H1 (cell line): ENCODE results near the gene AHRR. TPM values are rescaled to one million over a fixed set of nuclear protein-coding genes. Genes with fewer than 3 reads are reported as not detected.

ENCODE experiments used
- ASH2L ChIP-seq: fragments of 200-600, 300-600 bp; sonication (generic); IDR thresholded peaks from one replicate; pipeline ENCODE4 v1.7.1; 2017; ENCODE audit warnings: low read length
- CBX5 ChIP-seq: fragments of 300-800, 300-1000 bp; sonication (generic); IDR thresholded peaks from 2 replicates; pipeline ENCODE4 v1.7.1; 2016; ENCODE audit warnings: antibody characterized with exemption, low read length, low read depth
- EGR1 ChIP-seq: IDR thresholded peaks from 2 replicates; pipeline ENCODE4 v1.6.1; 2011; ENCODE audit warnings: low read depth, low read length, borderline replicate concordance
- RBBP5 ChIP-seq: IDR thresholded peaks from 2 replicates; pipeline ENCODE4 v1.7.1; 2012; ENCODE audit warnings: low read depth, mild to moderate bottlenecking, inconsistent platforms, low read length, moderate library complexity, borderline replicate concordance
- SIRT6 ChIP-seq: IDR thresholded peaks from one replicate; pipeline ENCODE4 v1.7.1; 2012; ENCODE audit warnings: low read length, inconsistent platforms
- TEAD4 ChIP-seq: IDR thresholded peaks from 2 replicates; pipeline ENCODE4 v1.6.1; 2012; ENCODE audit warnings: low read depth, low read length, inconsistent platforms, mixed read lengths
- ZNF274 ChIP-seq: IDR thresholded peaks from 2 replicates; pipeline ENCODE4 v1.7.0; 2012; ENCODE audit warnings: low read length, borderline replicate concordance; ENCODE audit errors: extremely low read depth
- polyA plus RNA-seq, 7 experiments: library from polyadenylated mRNA; depleted of rRNA in 3 of 7; stranded (reverse) in 5 of 7; unstranded in 2 of 7; fragments of >200 nt in 5 of 7; fragments of 200-250 nt in 2 of 7; gene quantifications; 1 replicate in 5 of 7; 2 replicates in 1 of 7; 4 replicates in 1 of 7; pipeline versions ENCODE4 v1.2.1 to v1.2.3, GENCODE V29; 2011 to 2013; ENCODE audit warnings: missing spikeins in 2 of 7, mixed read lengths in 2 of 7
- total RNA-seq: library from RNA; stranded (reverse); fragmentation: NEBNext Ultra II Directional; extraction: Animal tissue kit (Norgen Biotek cat#: 25700); gene quantifications from 2 replicates; pipeline ENCODE4 v1.2.1, GENCODE V29; 2021
- TF ChIP-seq, protein P1 (sequence below): IDR thresholded peaks from 2 replicates; pipeline ENCODE4 v1.6.1; 2011; ENCODE audit warnings: low read depth, mild to moderate bottlenecking, low read length; ENCODE audit not compliant: insufficient read depth

The AHRR gene
- total and polyA plus RNA-seq, 2 of the 8 experiments (the other 6 are each of a cell fraction or from before 2014, with no cell fraction given) = 0.41 to 0.80 TPM

DNA sequence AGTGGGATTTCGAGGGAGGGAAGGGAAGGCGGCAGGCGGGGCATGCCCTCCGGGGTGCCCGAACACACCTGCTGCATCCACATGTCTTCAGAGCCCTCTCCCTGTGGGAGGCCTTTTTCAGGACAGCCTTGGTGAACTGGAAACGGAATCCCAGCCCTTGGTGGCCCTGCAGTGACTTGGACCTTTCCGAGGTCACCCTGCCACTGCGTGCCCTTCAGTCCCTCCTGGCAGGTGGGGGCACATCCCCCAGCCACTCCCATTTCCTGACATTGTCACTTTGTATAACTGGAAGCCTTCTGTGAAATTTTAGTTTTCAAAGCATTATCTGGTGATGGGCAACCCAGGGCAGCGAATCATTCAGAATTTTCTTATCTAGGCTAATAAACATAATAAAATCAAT lies 11.0 kb upstream of the AHRR start (continued):
- TF ChIP-seq ZNF274 = no peak
- TF ChIP-seq EGR1 = no peak
- TF ChIP-seq, protein P1, sequence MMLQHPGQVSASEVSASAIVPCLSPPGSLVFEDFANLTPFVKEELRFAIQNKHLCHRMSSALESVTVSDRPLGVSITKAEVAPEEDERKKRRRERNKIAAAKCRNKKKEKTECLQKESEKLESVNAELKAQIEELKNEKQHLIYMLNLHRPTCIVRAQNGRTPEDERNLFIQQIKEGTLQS = no peak
- no peak for TF ChIP-seq SIRT6
- no peak for TF ChIP-seq CBX5
- TF ChIP-seq RBBP5 = no peak
- TF ChIP-seq ASH2L = no peak
- TF ChIP-seq TEAD4 = no peak
